Right lobe of liver (tissue), 6 donors: ENCODE results near the gene IPO13. TPM values are rescaled to one million over a fixed set of nuclear protein-coding genes. Genes with fewer than 3 reads are reported as not detected.

Source experiments
- ATAC-seq, 4 donors: fragments of 200-7000 bp; cut with Tn5 transposase; one replicate each; pipeline ENCODE4 v1.9.1; 2020; ENCODE audit warnings: mild to moderate bottlenecking in 4 of 4, moderate library complexity in 4 of 4
- DNase-seq, 3 donors: peaks; one replicate each; pipeline ENCODE4 v3.0.0-alpha.2; 2020
- H3K27ac ChIP-seq, 3 donors: fragments of 200-600 bp; one replicate each; pipeline ENCODE4 v1.8.0; 2022
- H3K27me3 ChIP-seq, 2 donors: fragments of 200-600 bp; one replicate each; pipeline ENCODE4 v1.8.0; 2022
- H3K36me3 ChIP-seq, 4 donors: fragments of 200-600 bp; sonication (generic) in 1 of 4; one replicate each; pipeline versions ENCODE4 v1.5.1 to v1.8.0; 2017 to 2022; ENCODE audit warnings: control low read depth in 1 of 4
- H3K4me1 ChIP-seq, 4 donors: fragments of 200-600 bp; sonication (generic) in 1 of 4; one replicate each; pipeline versions ENCODE4 v1.5.1 to v1.8.0; 2017 to 2022; ENCODE audit warnings: control low read depth in 1 of 4
- H3K4me3 ChIP-seq, 3 donors: fragments of 200-600 bp; one replicate each; pipeline ENCODE4 v1.8.0; 2022
- H3K9me3 ChIP-seq, 4 donors: fragments of 200-600 bp; sonication (generic) in 1 of 4; one replicate each; pipeline versions ENCODE4 v1.5.1 to v1.8.0; 2017 to 2022; ENCODE audit warnings: control low read depth in 1 of 4
- CTCF ChIP-seq, 4 donors: fragments of 200-600 bp in 3 of 4; fragments of 450-650 bp in 1 of 4; IDR thresholded peaks; one replicate each; pipeline versions ENCODE4 v1.5.1 to v1.8.0; 2016 to 2022; ENCODE audit warnings: antibody characterized with exemption in 4 of 4, mild to moderate bottlenecking in 2 of 4
- POLR2A ChIP-seq: fragments of 450-650 bp; IDR thresholded peaks from one replicate; pipeline ENCODE4 v1.6.1; 2017; ENCODE audit warnings: antibody characterized with exemption, mild to moderate bottlenecking
- WGBS: methylation state at CpG from one replicate; pipeline ENCODE4 v1.1.6; 2018; ENCODE audit warnings: low coverage, low lambda C conversion rate; ENCODE audit not compliant: insufficient coverage; ENCODE audit errors: missing lambda C conversion rate; 5-methylcytosine and 5-hydroxymethylcytosine counted together
- intact Hi-C, 2 donors: fragments of 100-400 bp; cut with DNase I; formaldehyde crosslinking; loops; one replicate each; pipeline versions ENCODE4 v1.11.2 to v1.14.1; 2022
- total RNA-seq, 6 experiments: library from RNA; depleted of rRNA in 2 of 6; stranded (reverse); fragments of >200 nt in 2 of 6; fragmentation: NEBNext Ultra II Directional in 3 of 6; extraction: Animal tissue kit (Norgen Biotek cat#: 25700) in 3 of 6; gene quantifications; one replicate each; pipeline versions ENCODE4 v1.1.0 to v1.2.4, GENCODE V29; 2016 to 2023
- donor health status: DM: no; HTN: yes; CAD: no.
- donor health status: DM: no; HTN: no; CAD: no.
- donor health status: DM: no; HTN: no; CAD: no.
- donor health status: DM: no; HTN: yes; CAD: no.
- donor health status: DM: no; HTN: yes; CAD: no.

The IPO13 gene
- total RNA-seq, 6 experiments from 2014 or later = 12.4 to 18.9 (median 14.8) TPM

GRCh38 chr1:43937179-43937865 is 9.4 kb upstream of the IPO13 start:
- Histone ChIP-seq H3K4me3 (no peak overlapping the region), H3K27ac (no peak overlapping the region), H3K9me3 (no peaks in the 10 kb centered on the region), H3K36me3 (no peaks in the 10 kb centered on the region), H3K4me1 (peaks cover 0 to 19% (median 3%) of the 10 kb centered on the region in 4 donors), H3K27me3 (no peaks in the 10 kb centered on the region)
- intact Hi-C loops = loop anchor here in 1 of 2 donors (10.0 kb wide), 1 partner anchor 173 kb away; no protein-coding TSS in a partner anchor
- ATAC-seq = no peak
- TF ChIP-seq POLR2A = no peak
- no peak for TF ChIP-seq CTCF (IDR thresholded peaks at IDR 0.05)
- no peak for DNase-seq
- WGBS = 80% methylated on average over 5 of the region's 8 CpGs

GRCh38 chr1:43938383-43938782 is 8.4 kb upstream of the IPO13 start:
- TF ChIP-seq POLR2A = no peak
- TF ChIP-seq CTCF (IDR thresholded peaks at IDR 0.05) = no peak
- WGBS = 91% methylated on average over 5 of the region's 10 CpGs
- peaks cover 0 to 18% (median under 1%) of the 10 kb centered on the region in 4 donors for H3K4me1 ChIP-seq
- DNase-seq (no peak), ATAC-seq (no peak)
- H3K27ac ChIP-seq = no peak overlapping the region
- no peaks in the 10 kb centered on the region for H3K27me3 ChIP-seq
- no peak overlapping the region for H3K4me3 ChIP-seq
- H3K36me3 ChIP-seq = no peaks in the 10 kb centered on the region
- H3K9me3 ChIP-seq = no peaks in the 10 kb centered on the region
- intact Hi-C loops = loop anchor here in 1 of 2 donors (10.0 kb wide), 1 partner anchor 174 kb away; no protein-coding TSS in a partner anchor

GRCh38 chr1:43938892-43939587 is 7.7 kb upstream of the IPO13 start:
- intact Hi-C loops = loop anchor here in 1 of 2 donors (10.0 kb wide), 1 partner anchor 174 kb away; no protein-coding TSS in a partner anchor
- ATAC-seq (no peak), DNase-seq (no peak)
- Histone ChIP-seq H3K9me3 (no peaks in the 10 kb centered on the region), H3K27me3 (no peaks in the 10 kb centered on the region), H3K36me3 (no peaks in the 10 kb centered on the region), H3K4me1 (peaks cover 0 to 11% (median 0%) of the 10 kb centered on the region in 4 donors), H3K4me3 (no peak overlapping the region), H3K27ac (no peak overlapping the region)
- no peak for TF ChIP-seq CTCF (IDR thresholded peaks at IDR 0.05)
- TF ChIP-seq POLR2A = no peak
- WGBS = 73% methylated on average over 2 of the region's 3 CpGs

GRCh38 chr1:43942411-43942810 is 4.3 kb upstream of the IPO13 start:
- TF ChIP-seq CTCF (IDR thresholded peaks at IDR 0.05) (no peak), POLR2A (no peak)
- Histone ChIP-seq H3K27me3 (no peaks in the 10 kb centered on the region), H3K27ac (no peak overlapping the region), H3K4me3 (no peak overlapping the region), H3K9me3 (no peaks in the 10 kb centered on the region), H3K4me1 (peaks cover 0 to 10% (median under 1%) of the 10 kb centered on the region in 4 donors), H3K36me3 (no peaks in the 10 kb centered on the region)
- 83% methylated on average over 3 of the region's 3 CpGs for WGBS
- no peak for ATAC-seq
- DNase-seq = no peak
- intact Hi-C loops = no loop called here
